ENCODE results near the gene BRD1.
A peak's percentile ranks its signal among the peaks of the same experiment; 100 is the strongest.

The BRD1 gene

GRCh38 chr22:49726022-49726681 is 101.5 kb downstream of the BRD1 start:
- DNase-seq (ENCODE audit: low read depth), result no peak
- H3K4me3 ChIP-seq (replicated peaks; ENCODE audit: low read depth, low read length), result no peak overlapping the region
- no peak for TF ChIP-seq CTCF (IDR thresholded peaks at IDR 0.05; ENCODE audit: low read length, missing control alignments)

- no peak overlapping the region for H3K4me3 ChIP-seq (replicated peaks; ENCODE audit: low read depth, low read length)
- no peak for DNase-seq (ENCODE audit: low read depth)
- TF ChIP-seq CTCF (IDR thresholded peaks at IDR 0.05; ENCODE audit: low read length, missing control alignments), result no peak
Observed at GRCh38 chr22:49725516-49725915, 102.2 kb downstream of the BRD1 start.

- TF ChIP-seq CTCF (IDR thresholded peaks at IDR 0.05; ENCODE audit: low read length, missing control alignments), result peak; percentile 48
- no peak overlapping the region for H3K4me3 ChIP-seq (replicated peaks; ENCODE audit: low read depth, low read length)
- DNase-seq (ENCODE audit: low read depth), result peak; percentile 37
Observed at GRCh38 chr22:49724893-49725489, 102.7 kb downstream of the BRD1 start.

- DNase-seq (ENCODE audit: low read depth), result no peak
- no peak overlapping the region for H3K4me3 ChIP-seq (replicated peaks; ENCODE audit: low read depth, low read length)
- no peak for TF ChIP-seq CTCF (IDR thresholded peaks at IDR 0.05; ENCODE audit: low read length, missing control alignments)
Observed at GRCh38 chr22:49724030-49724892, 103.4 kb downstream of the BRD1 start.

GRCh38 chr22:49723478-49724029 is 104.1 kb downstream of the BRD1 start:
- no peak for DNase-seq (ENCODE audit: low read depth)
- TF ChIP-seq CTCF (IDR thresholded peaks at IDR 0.05; ENCODE audit: low read length, missing control alignments), result no peak
- H3K4me3 ChIP-seq (replicated peaks; ENCODE audit: low read depth, low read length), result no peak overlapping the region
